HepG2 (cell line): ENCODE data around the gene PODN. TPM values are rescaled to one million over a fixed set of nuclear protein-coding genes. Genes with fewer than 3 reads are reported as not detected.
A peak's percentile ranks its signal among the peaks of the same experiment; 100 is the strongest.

Experiments used
- GPN1 ChIP-seq: sonication (generic); formaldehyde crosslinking; IDR thresholded peaks from 2 replicates; pipeline ENCODE4 v1.5.1; 2020; ENCODE audit warnings: missing genetic modification reagents, borderline replicate concordance
- KMT2A ChIP-seq: sonication (generic); formaldehyde crosslinking; IDR thresholded peaks from 2 replicates; pipeline ENCODE4 v1.4.0; 2020; ENCODE audit warnings: missing genetic modification reagents
- MTA1 ChIP-seq: sonication (generic); formaldehyde crosslinking; IDR thresholded peaks from 2 replicates; pipeline ENCODE4 v1.4.0; 2020; ENCODE audit warnings: missing genetic modification reagents, mild to moderate bottlenecking, borderline replicate concordance
- NCOR1 ChIP-seq: fragments of 200-600 bp; sonication (generic); IDR thresholded peaks from 2 replicates; pipeline ENCODE4 v1.7.0; 2017; ENCODE audit warnings: antibody characterized with exemption, low read length, borderline replicate concordance
- NFIB ChIP-seq: sonication (generic); formaldehyde crosslinking; IDR thresholded peaks from 2 replicates; pipeline ENCODE4 v1.9.0; 2021; ENCODE audit warnings: missing genetic modification reagents, mild to moderate bottlenecking, borderline replicate concordance
- REST ChIP-seq, 2 experiments: IDR thresholded peaks; 2 replicates each; pipeline ENCODE4 v1.6.1; 2011 to 2012; ENCODE audit warnings: low read length in 2 of 2, borderline replicate concordance in 1 of 2, low read depth in 1 of 2, mild to moderate bottlenecking in 1 of 2, moderate library complexity in 1 of 2
- SKI ChIP-seq: fragments of 450-650 bp; IDR thresholded peaks from one replicate; pipeline ENCODE4 v1.6.1; 2018; ENCODE audit warnings: mild to moderate bottlenecking; ENCODE audit not compliant: partially characterized antibody
- SNAPC5 ChIP-seq: sonication (generic); formaldehyde crosslinking; IDR thresholded peaks from 2 replicates; pipeline ENCODE4 v1.8.1; 2023; ENCODE audit warnings: mild to moderate bottlenecking, missing genetic modification reagents, borderline replicate concordance
- ZBTB10 ChIP-seq: sonication (generic); formaldehyde crosslinking; IDR thresholded peaks from 2 replicates; pipeline ENCODE4 v1.4.0; 2020; ENCODE audit warnings: missing genetic modification reagents, borderline replicate concordance
- ZBTB26 ChIP-seq: IDR thresholded peaks from 2 replicates; pipeline ENCODE4 v1.6.1; 2016; ENCODE audit warnings: missing compliant biosample characterization, missing genetic modification reagents, borderline replicate concordance
- ZNF414 ChIP-seq: sonication (generic); formaldehyde crosslinking; IDR thresholded peaks from 2 replicates; pipeline ENCODE4 v1.5.0; 2020; ENCODE audit warnings: missing genetic modification reagents
- ZNF503 ChIP-seq: sonication (generic); formaldehyde crosslinking; IDR thresholded peaks from 2 replicates; pipeline ENCODE4 v1.4.0; 2020; ENCODE audit warnings: missing genetic modification reagents
- ZNF589 ChIP-seq: sonication (generic); formaldehyde crosslinking; conservative IDR thresholded peaks from 2 replicates; pipeline ENCODE4 v1.8.0; 2022; ENCODE audit warnings: mild to moderate bottlenecking, moderate library complexity, missing genetic modification reagents
- polyA plus RNA-seq, 8 experiments: library from polyadenylated mRNA; depleted of rRNA in 3 of 8; stranded (reverse) in 7 of 8; unstranded in 1 of 8; fragments of >200 nt; fragmentation: Illumina TruSeq in 4 of 8; extraction: Trizol in 4 of 8; gene quantifications; 2 replicates each; pipeline versions ENCODE4 v1.2.1 to v1.2.3, GENCODE V29; 2011 to 2016; ENCODE audit warnings: low read depth in 4 of 8, missing spikeins in 1 of 8, mixed read lengths in 1 of 8; ENCODE audit not compliant: insufficient read depth in 1 of 8
- total RNA-seq, 5 experiments: library from RNA; depleted of rRNA; stranded (reverse); fragments of >200 nt; fragmentation: Illumina TruSeq; extraction: Trizol; gene quantifications; 2 replicates each; pipeline ENCODE4 v1.2.3, GENCODE V29; 2016; ENCODE audit warnings: low read depth in 1 of 5
- TF ChIP-seq, protein P1 (sequence below): sonication (generic); formaldehyde crosslinking; IDR thresholded peaks from 2 replicates; pipeline ENCODE4 v1.4.0; 2020; ENCODE audit warnings: mild to moderate bottlenecking, missing genetic modification reagents

PODN gene
- total and polyA plus RNA-seq, 2 of the 13 experiments (the other 11 are each of a cell fraction or from before 2014, with no cell fraction given) = 0.13 TPM; not detected in 1

DNA sequence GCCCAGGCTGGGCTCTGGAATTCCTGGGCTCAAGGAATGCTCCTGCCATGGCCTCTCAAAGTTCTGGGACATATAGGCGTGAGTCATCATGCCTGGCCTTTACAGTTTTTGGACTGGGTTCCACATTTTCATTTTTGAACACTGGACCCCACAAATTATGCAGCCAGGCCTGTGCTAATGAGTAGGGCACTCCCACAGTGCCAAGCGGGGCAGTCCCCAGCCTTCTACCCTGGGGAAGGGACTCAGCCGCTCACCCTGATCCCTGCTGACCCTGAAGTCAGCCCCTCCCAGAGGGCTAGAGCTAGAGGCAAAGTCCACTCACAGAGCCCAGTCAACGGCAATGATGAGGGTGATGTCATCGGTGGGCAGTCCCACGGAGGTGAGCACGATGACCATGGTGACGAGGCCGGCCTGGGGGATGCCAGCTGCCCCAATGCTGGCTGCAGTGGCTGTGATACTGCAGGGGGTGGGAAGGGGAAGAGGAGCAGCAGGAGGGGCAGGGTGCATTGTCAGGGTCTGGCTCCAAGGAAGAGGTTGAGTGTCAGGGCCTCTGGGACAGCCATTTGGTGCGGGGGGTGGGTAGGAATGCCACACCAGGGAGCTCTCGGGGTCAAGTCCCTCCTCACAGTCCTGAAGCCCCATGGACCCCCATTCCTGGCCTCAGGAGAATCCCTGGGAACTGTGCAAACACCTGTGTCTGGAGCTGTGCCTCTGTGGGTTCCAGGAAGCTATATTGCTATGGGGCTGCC lies 27.6 kb downstream of the PODN start (continued):
- no peak for TF ChIP-seq ZBTB10 (CRISPR knock-in tag)
- TF ChIP-seq ZNF414 (CRISPR knock-in tag) = no peak
- TF ChIP-seq, protein P1, sequence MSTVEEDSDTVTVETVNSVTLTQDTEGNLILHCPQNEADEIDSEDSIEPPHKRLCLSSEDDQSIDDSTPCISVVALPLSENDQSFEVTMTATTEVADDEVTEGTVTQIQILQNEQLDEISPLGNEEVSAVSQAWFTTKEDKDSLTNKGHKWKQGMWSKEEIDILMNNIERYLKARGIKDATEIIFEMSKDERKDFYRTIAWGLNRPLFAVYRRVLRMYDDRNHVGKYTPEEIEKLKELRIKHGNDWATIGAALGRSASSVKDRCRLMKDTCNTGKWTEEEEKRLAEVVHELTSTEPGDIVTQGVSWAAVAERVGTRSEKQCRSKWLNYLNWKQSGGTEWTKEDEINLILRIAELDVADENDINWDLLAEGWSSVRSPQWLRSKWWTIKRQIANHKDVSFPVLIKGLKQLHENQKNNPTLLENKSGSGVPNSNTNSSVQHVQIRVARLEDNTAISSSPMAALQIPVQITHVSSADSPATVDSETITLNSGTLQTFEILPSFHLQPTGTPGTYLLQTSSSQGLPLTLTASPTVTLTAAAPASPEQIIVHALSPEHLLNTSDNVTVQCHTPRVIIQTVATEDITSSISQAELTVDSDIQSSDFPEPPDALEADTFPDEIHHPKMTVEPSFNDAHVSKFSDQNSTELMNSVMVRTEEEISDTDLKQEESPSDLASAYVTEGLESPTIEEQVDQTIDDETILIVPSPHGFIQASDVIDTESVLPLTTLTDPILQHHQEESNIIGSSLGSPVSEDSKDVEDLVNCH = no peak
- 0 out of 2 replicates have a peak, but pooled peaks have one; percentile 15 for TF ChIP-seq KMT2A (CRISPR knock-in tag)
- no peak for TF ChIP-seq ZNF503
- TF ChIP-seq MTA1 = peak; percentile 68; the same call in 1 of the 2 replicates
- peak; percentile 81 for TF ChIP-seq NCOR1
- TF ChIP-seq ZBTB26 (CRISPR knock-in tag) = peak; percentile 21; the same call in 1 of the 2 replicates
- TF ChIP-seq NFIB (CRISPR knock-in tag) = no peak
- TF ChIP-seq SKI = peak; percentile 56
- no peak for TF ChIP-seq SNAPC5 (CRISPR knock-in tag)
- no peak for TF ChIP-seq REST (IDR thresholded peaks at IDR 0.05; ENCODE audit: borderline replicate concordance in 1 of 2, low read depth in 1 of 2, low read length in 2 of 2)
- no peak for TF ChIP-seq GPN1 (CRISPR knock-in tag)
- TF ChIP-seq ZNF589 = no peak; the same call in 1 of the 2 replicates
